HG02610 (cell line): ENCODE results near the gene PAM16.
A peak's percentile ranks its signal among the peaks of the same experiment; 100 is the strongest.

ENCODE experiments used
- ATAC-seq: cut with Tn5 transposase; IDR thresholded peaks from one replicate; pipeline ENCODE4 v1.9.1; 2021; ENCODE audit warnings: mild to moderate bottlenecking, moderate library complexity; ENCODE audit not compliant: unreplicated experiment

PAM16 gene

GRCh38 chr16:4372001-4372577 lies 21.0 kb upstream of the PAM16 start:
- no peak for ATAC-seq

- peak; percentile 48 for ATAC-seq
Observed at GRCh38 chr16:4371357-4372000, 20.4 kb upstream of the PAM16 start, which contains the start of gene VASN. TSS of gene VASN (plus strand) at chr16:4371848. CDS start at chr16:4380878, 9,030 bp downstream.

- no peak for ATAC-seq
Observed at GRCh38 chr16:4370570-4371356, 19.6 kb upstream of the PAM16 start.

GRCh38 chr16:4370151-4370550 lies 19.0 kb upstream of the PAM16 start:
- no peak for ATAC-seq

GRCh38 chr16:4369007-4369733 lies 18.0 kb upstream of the PAM16 start:
- ATAC-seq: no peak

GRCh38 chr16:4367393-4367856 lies 16.3 kb upstream of the PAM16 start:
- ATAC-seq: no peak

GRCh38 chr16:4366016-4366415 lies 14.9 kb upstream of the PAM16 start:
- ATAC-seq: no peak

- no peak for ATAC-seq
Observed at GRCh38 chr16:4365615-4366014, 14.5 kb upstream of the PAM16 start.

- no peak for ATAC-seq
Observed at GRCh38 chr16:4365014-4365406, 13.9 kb upstream of the PAM16 start.

GRCh38 chr16:4364196-4365013 lies 13.3 kb upstream of the PAM16 start:
- ATAC-seq: no peak

- ATAC-seq: no peak
Observed at GRCh38 chr16:4362476-4363135, 11.5 kb upstream of the PAM16 start.

GRCh38 chr16:4361944-4362311 lies 10.8 kb upstream of the PAM16 start:
- ATAC-seq: no peak

GRCh38 chr16:4361033-4361943 lies 10.2 kb upstream of the PAM16 start:
- no peak for ATAC-seq

GRCh38 chr16:4360538-4361021 lies 9.5 kb upstream of the PAM16 start:
- no peak for ATAC-seq

- no peak for ATAC-seq
Observed at GRCh38 chr16:4359914-4360313, 8.8 kb upstream of the PAM16 start.

GRCh38 chr16:4358831-4359561 lies 7.9 kb upstream of the PAM16 start:
- no peak for ATAC-seq

GRCh38 chr16:4358236-4358635 lies 7.1 kb upstream of the PAM16 start:
- ATAC-seq: no peak

GRCh38 chr16:4356820-4357219 lies 5.7 kb upstream of the PAM16 start:
- ATAC-seq: no peak
